GM12865 (cell line): ENCODE results near the gene RNF214.
A peak's percentile ranks its signal among the peaks of the same experiment; 100 is the strongest.
"Not testable (repeated sequence)": the region's sequence is repeated elsewhere in the genome, so short reads cannot be mapped to it uniquely, and the experiment has no call there.

Source experiments
- DNase-seq: peaks from one replicate; pipeline ENCODE4 v3.0.0; 2010; ENCODE audit warnings: low read depth
- H3K4me3 ChIP-seq: 2 replicates; pipeline ENCODE4 v1.5.1; 2011; ENCODE audit warnings: mild to moderate bottlenecking, low read depth, low read length, control low read depth
- CTCF ChIP-seq: IDR thresholded peaks from 2 replicates; pipeline ENCODE4 v1.5.1; 2011; ENCODE audit warnings: low read length, control low read depth, low read depth, inconsistent platforms; ENCODE audit not compliant: insufficient read depth; ENCODE audit errors: missing control alignments

The RNF214 gene

DNA sequence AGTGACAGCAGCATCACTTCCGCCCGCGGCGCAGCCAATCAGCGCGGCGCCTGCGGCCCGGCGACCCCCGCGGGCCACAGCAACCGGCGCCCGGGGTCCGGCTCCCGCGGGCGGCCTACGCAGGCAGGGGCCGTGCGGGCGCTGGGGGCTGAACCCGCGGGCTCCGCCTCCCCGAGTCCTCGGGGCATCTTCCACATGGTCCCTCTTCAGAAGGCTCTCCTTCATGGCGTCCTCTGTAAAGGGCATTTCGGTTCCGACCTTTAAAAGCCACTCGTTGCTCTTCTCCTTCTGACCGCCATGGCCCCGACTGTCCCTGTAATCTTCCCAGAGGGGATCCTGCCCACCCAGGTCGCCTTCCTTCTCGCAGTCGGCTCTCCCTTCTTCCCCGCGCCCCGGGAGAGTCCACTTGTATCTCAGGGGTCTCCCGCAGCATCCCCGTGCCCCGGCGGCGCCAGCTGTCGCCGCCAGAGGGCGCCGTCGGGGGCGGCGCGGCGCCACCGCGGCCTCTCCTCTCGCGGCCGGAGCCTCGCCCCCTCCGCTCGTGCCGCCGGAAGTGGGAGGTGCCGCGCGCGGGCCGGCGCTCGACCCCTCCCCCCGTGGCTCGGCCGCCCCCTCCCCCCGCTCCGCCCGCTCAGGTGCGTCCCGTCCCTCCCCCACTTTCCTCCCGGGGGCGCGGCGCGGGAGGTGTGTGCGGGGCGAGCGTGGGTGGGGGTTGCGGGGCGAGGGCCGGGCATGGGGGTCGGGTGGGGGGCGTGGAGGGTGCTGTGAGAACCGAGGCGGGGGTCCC, at the start of gene RNF214:
Gene RNF214 (plus strand): TSS at position 580 of the 787 bp plus-strand sequence. CDS start 1,602 bp downstream, outside the sequence.
- DNase-seq: peak; percentile 90
- peak; percentile 82 for TF ChIP-seq CTCF
- peak within 1 kb of the TSS; percentile 96 for H3K4me3 ChIP-seq

DNA sequence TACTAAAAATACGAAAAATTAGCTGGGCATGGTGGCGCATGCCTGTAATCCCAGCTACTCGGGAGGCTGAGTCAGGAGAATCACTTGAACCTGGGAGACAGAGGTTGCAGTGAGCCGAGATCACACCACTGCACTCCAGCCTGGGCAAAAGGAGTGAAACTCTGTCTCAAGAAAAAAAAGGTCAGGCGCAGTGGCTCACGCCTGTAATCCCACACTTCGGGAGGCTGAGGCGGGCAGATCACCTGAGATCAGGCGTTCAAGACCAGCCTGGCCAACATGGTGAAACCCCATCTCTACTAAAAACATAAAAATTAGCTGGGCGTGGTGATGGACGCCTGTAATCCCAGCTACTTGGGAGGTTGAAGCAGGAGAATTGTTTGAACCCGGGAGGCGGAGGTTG, 49.3 kb upstream of the RNF214 start:
- H3K4me3 ChIP-seq, DNase-seq: not testable (repeated sequence)

DNA sequence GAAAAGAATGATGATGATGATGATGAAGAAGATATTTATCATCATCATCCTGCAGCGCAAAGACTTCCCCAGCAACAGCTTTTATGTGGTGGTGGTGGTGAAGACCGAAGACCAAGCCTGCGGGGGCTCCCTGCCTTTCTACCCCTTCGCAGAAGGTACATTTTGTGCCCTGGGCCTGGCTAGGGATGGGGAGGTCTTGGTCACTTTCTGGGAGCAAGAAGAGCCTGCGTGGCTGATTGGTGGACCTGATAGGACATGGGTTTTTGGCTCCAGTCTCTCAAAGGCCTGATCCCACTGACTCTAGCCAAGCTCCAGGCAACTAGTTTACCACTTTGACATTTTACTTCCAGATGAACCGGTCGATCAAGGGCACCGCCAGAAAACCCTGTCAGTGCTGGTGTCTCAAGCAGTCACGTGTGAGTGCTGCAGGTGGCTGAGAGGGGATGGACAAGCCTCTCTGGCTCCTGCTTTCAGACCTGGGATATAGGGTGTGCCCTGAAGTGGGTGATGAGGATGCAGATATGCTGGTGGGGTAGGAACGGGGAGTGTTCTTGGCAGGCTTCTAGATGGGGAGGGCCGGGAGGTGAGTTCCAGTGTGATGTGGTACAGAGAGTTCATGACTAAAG, 48.6 kb upstream of the RNF214 start:
- DNase-seq: no peak
- no peak for TF ChIP-seq CTCF
- H3K4me3 ChIP-seq: no peak overlapping the region

DNA sequence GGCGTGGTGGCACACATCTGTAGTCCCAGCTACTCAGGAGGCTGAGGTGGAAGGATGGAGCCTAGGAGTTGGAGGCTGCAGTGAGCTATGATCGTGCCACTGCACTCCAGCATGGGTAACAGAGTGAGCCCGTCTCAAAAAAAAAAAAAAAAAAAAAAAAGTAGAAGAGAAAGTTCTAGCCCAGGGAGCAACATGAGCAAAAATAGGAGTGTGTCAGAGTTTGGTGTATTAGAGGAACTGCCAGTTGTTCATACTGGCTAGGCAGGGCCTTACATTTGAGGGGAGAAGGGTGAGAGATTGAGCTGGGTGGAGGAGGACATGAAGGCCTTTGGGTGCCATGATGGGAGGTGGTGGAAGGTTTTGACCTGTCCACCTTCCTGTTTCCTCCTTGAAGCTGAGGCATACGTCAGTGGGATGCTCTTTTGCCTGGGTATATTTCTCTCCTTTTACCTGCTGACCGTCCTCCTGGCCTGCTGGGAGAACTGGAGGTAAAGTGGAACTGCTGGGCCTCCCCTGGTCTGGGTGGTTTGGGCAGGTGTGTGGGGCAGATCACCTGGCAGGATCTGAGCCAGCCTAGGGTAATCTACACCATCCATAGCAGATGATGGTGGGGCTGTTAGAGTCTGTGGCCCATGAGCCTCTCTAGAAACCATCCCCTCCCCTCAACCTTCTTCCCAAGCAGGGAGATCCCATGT, 46.6 kb upstream of the RNF214 start:
- peak; percentile 57 for DNase-seq
- H3K4me3 ChIP-seq: no peak overlapping the region
- TF ChIP-seq CTCF: no peak

DNA sequence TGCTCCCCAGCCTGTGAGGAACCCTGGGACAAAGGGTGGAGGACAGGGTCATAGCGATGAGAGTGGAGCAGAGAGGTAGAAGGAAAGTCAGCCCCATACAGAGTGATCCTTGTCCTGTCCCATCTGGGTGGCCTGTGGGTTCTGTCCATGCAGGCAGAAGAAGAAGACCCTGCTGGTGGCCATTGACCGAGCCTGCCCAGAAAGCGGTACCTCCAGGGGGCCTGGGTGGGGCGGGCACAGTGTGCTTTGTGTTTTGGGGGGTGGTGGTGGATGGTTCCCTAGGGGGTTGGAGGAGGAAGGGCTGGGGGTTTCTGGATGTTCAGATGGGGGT, 46.1 kb upstream of the RNF214 start:
- TF ChIP-seq CTCF: no peak
- H3K4me3 ChIP-seq: no peak overlapping the region
- no peak for DNase-seq

GRCh38 chr11:117187007-117187406, 45.5 kb upstream of the RNF214 start:
- TF ChIP-seq CTCF: no peak
- no peak overlapping the region for H3K4me3 ChIP-seq
- DNase-seq: no peak

- no peak for TF ChIP-seq CTCF
- H3K4me3 ChIP-seq: no peak overlapping the region
- no peak for DNase-seq
Observed at GRCh38 chr11:117187428-117187798, 45.1 kb upstream of the RNF214 start.
